Kidney tubule cell (primary cell): ENCODE measurements around the gene BCKDK.
"Not testable (repeated sequence)": the region's sequence is repeated elsewhere in the genome, so short reads cannot be mapped to it uniquely, and the experiment has no call there.

Source experiments
- DNase-seq: peaks from one replicate; pipeline ENCODE4 v3.0.0-alpha.2; 2018; ENCODE audit warnings: low spot score

BCKDK gene

GRCh38 chr16:31142109-31143010 is 34.2 kb downstream of the BCKDK start:
- peak; percentile 99 for DNase-seq

GRCh38 chr16:31143011-31143693 is 35.0 kb downstream of the BCKDK start:
- DNase-seq = no peak

GRCh38 chr16:31143694-31144148 is 35.5 kb downstream of the BCKDK start:
- no peak for DNase-seq

GRCh38 chr16:31144418-31144817 is 36.2 kb downstream of the BCKDK start:
- not testable (repeated sequence) for DNase-seq

GRCh38 chr16:31145398-31145990 is 37.3 kb downstream of the BCKDK start:
- no peak for DNase-seq

- no peak for DNase-seq
These were observed 39.4 kb downstream of the BCKDK start for GRCh38 chr16:31147574-31147973.

- DNase-seq = no peak
These were observed 40.1 kb downstream of the BCKDK start for GRCh38 chr16:31148281-31148728.

- DNase-seq = no peak
These were observed 40.7 kb downstream of the BCKDK start for GRCh38 chr16:31148896-31149295.

GRCh38 chr16:31149332-31149731 is 41.1 kb downstream of the BCKDK start:
- DNase-seq = no peak

GRCh38 chr16:31149894-31150890 is 42.0 kb downstream of the BCKDK start, which contains the start of gene PRSS36:
PRSS36 (minus strand) TSS chr16:31150066; CDS start chr16:31150035, 31 bp downstream.
- no peak for DNase-seq

GRCh38 chr16:31150976-31151375 is 42.8 kb downstream of the BCKDK start:
- not testable (repeated sequence) for DNase-seq

GRCh38 chr16:31157136-31157535 is 49.0 kb downstream of the BCKDK start:
- DNase-seq = no peak
